Activated naive CD4-positive, alpha-beta T cell treated with anti-CD3 and anti-CD28 coated beads, Interleukin-2, amount 10 ng/mL, durations not matched to agents 5 hours and 36 hours (primary cell): Measurements from ENCODE around the gene C1QTNF12. TPM values are rescaled to one million over a fixed set of nuclear protein-coding genes. Genes with fewer than 3 reads are reported as not detected.

ENCODE experiments used
- microRNA-seq: library from miRNA; unstranded; fragments of <30 nt; microRNA quantifications from one replicate; pipeline ENCODE4 v1.2.0, GENCODE V29; 2022; ENCODE audit warnings: borderline microRNAs expressed, borderline replicate concordance
- total RNA-seq, 2 experiments: library from RNA; stranded (reverse); gene quantifications; one replicate each; pipeline ENCODE4 v1.2.3, GENCODE V29; 2021

The C1QTNF12 gene, protein sequence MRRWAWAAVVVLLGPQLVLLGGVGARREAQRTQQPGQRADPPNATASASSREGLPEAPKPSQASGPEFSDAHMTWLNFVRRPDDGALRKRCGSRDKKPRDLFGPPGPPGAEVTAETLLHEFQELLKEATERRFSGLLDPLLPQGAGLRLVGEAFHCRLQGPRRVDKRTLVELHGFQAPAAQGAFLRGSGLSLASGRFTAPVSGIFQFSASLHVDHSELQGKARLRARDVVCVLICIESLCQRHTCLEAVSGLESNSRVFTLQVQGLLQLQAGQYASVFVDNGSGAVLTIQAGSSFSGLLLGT
- total RNA-seq = 1 to 10 TPM; 2.5 to 3.2 TPM

DNA sequence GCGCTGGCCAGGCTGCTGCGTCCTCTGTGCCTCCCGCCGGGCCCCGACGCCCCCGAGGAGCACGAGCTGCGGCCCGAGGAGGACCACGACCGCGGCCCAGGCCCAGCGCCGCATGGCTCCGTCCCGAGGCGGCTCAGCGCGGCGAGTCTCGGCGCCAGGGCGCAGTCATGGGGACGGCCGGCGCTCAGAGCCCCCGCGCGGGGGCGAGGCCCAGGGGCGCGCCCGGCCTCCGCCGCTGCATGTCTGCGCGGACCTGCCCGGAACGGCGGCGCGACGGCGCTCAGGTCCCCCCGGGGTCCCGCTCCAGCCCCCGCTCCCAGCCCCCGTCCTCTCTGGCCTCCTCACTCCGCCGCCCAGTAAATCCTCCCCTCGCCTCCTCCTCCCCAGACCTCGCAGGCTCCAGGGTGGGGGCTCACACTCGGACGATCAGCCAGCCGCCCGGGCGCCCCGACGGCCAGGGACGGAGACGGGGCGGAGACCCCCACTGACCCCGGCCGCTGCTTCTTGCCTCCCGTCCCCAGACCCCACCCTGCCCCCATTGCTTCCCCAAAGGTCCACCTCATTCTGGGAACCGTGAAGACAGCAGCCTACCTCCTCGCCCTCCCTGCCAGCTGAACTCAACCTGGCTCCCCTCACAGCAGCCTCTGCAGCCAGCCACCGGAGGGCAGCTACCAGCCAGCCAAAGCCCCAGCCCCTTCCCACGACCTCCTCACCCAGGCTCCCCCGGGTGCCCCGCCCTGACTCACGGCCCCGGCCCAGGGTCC, at the start of gene C1QTNF12:
C1QTNF12 (minus strand) TSS at position 146 of the 764 bp plus-strand sequence; CDS start at position 114, 32 bp downstream.

DNA sequence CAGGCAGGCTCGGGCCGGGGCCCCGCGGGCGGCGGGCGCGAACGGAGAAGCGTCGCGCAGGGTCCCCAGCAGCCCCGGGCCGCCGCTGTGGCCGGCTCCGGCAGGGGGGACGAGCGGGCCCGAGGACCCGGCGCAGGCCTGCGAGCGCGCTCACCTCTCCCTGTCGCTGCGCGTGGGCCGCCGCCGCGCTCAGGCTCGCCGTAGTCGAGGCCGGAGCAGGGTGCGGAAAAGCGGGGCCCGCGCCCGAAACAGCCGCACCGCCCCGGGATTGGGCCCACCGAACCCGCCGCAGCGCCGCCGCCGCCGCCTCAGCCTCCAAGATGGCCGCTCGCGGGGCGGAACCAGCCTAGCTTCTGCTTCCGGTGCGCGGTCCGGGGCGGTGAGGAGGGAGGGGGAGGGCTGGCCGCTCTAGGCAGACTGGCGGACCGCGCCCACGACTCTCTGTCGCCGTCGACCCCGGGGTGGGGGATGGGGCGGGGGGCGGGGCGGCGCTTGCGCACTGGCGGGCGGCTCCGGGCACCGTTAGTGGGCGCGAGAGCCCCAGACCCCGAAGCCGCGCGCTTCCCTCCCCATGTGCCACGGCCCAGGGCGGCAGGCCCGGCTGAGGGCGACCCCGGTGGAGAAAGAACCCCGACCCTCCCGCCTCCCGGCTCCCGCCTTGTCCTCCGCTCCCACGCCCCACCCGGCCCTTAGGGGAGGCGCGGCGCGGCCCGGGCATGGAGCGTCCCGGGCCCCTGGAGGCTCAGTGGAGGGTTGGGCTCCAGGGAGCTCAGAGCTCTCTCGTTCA, 27.2 kb upstream of the C1QTNF12 start, which contains the start of gene UBE2J2:
UBE2J2 (minus strand) TSS at position 343 of the 787 bp plus-strand sequence. CDS start 5,862 bp downstream, outside the sequence.

DNA sequence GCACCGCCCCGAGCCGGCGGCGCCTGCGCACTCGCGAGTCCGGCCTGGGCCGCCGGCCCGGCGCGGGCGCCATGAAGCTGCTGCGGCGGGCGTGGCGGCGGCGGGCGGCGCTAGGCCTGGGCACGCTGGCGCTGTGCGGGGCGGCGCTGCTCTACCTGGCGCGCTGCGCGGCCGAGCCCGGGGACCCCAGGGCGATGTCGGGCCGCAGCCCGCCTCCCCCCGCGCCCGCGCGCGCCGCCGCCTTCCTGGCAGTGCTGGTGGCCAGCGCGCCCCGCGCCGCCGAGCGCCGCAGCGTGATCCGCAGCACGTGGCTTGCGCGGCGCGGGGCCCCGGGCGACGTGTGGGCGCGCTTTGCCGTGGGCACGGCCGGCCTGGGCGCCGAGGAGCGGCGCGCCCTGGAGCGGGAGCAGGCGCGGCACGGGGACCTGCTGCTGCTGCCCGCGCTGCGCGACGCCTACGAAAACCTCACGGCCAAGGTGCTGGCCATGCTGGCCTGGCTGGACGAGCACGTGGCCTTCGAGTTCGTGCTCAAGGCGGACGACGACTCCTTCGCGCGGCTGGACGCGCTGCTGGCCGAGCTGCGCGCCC, 14.2 kb downstream of the C1QTNF12 start, which contains the start of gene B3GALT6:
B3GALT6 (plus strand) TSS at position 30 of the 588 bp plus-strand sequence; CDS start at position 72, 42 bp downstream.

DNA sequence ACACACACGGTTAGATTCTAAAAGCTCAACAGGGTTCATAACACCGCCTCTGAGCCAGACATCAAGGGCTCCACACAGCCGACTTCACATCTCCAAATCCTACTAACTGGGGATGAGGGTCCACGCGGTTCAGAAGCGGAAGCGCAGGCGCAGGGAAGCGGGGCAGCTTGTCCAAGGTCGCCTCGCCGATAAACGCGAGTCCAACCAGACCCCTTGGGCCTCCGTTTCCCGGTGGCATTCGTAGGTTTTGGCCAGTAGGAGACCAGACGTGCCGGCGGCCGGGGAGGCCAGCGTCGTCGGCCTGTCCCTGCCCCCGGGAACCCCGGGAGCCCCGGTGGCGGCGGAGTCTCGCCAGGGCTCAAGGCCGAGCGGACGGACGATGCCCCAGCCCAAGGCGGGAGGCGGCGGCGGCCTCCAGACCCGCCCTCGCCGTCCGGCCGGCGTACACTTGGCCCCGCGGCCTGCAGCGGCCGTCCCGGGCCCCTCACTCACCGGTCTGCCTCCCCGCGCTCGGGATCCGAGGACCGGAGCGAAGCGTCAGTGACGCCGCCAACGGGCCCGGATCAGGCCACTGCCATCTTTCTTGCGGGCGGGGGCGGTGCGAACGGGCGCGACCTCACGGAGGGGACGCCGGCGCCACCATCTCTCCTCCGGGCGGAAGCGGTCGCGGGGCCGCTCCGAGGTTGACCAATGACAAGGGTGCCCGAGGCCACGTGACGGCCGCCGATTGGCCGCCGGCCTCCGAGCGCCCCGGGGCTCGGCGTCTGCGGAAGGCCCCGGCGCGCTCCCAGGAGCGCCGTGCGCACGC, 14.9 kb downstream of the C1QTNF12 start, which contains the start of gene SDF4:
SDF4 (minus strand) TSS at position 602 of the 808 bp plus-strand sequence. CDS start 3,229 bp downstream, outside the sequence.

DNA sequence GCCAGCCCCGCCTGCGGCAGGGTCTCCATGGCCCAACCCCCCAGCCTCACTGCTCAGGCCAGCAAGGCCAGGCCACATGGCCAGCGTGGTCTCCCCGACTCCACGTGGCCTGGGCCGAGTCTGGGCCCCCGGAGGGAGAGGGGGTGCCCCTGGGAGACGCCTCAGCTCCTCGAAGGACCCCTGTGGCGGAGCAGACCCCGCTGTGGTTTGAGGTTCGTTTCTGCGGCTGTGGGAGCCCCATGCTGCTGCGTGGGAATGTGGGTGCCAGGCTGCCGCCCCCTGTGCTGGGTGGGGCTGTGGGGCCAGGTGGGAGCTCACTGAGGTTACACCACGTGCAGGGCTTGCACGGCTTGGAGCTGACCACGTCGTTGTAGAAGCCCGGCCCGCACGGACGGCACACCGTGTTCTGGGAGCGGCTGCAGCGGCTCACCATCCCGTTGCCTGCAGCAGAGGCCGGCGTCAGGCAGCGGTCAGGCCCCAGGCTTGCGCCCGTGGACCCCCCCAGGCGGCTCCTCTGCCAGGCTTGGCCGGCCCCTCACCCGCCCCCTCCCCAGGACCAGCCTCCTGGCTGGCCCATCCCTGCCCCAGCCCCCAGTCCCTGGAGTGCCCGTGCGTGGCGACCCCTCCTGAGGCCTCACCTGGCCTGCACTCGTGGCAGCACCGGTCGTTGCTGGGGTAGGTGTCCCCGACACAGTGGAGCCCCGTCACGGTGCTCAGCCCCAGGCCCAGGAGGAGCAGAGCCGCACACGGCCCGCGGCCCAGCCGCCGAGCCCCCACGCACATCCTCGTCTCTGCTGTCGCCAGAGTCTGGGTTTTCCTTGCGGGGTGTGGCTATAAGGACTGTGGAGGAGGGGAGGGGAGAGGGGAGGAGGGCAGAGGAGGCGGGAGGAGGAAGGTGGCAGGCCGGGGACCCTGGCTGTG, 32.9 kb downstream of the C1QTNF12 start, which contains the start of gene TNFRSF4:
TNFRSF4 (minus strand) TSS at position 809 of the 921 bp plus-strand sequence; CDS start at position 783, 26 bp downstream.

DNA sequence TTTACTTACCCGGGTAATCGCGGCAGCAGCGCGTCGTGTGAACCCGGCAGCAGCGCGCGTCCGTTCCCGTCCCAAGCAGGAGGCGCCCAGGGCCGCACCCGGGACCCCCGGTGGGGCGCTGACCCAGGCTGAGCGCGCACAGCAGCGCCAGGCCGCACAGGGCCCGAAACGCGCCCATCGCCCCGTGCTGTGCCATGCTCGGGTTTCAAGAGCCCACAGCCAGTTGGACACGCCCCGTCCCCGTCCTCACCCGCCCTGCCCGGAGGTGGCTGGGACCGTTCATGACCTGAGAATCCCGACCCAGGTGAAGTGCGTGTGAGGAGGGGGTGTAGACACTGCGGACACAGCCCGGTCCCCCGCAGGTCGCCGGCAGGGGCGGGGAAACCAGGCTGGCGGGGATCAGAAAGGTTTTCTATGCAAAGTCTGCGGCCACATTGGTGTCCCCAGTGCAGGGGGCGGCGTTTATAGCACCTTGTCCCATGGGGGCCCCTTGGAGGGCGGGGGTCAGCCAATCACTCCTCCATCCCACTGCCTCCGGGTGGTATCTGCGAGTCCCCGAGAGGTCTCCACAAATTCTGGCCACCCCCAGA, 40.1 kb downstream of the C1QTNF12 start, which contains the start of gene TNFRSF18:
TNFRSF18 (minus strand) TSS at position 217 of the 590 bp plus-strand sequence; CDS start at position 196, 21 bp downstream.

Small RNA genes lying within 50 kb of the gene (microRNA-seq; reads per million reads assigned to microRNA genes)
- gene MIR6726 = not detected

Other genes starting within 250 kb of the C1QTNF12 start
- not detected for gene HES4, start 246.6 kb downstream of the C1QTNF12 start, total RNA-seq
- gene ISG15, start 233.2 kb downstream of the C1QTNF12 start, total RNA-seq = 10 to 100 TPM; 87.5 to 92.8 TPM
- 1 to 10 TPM; 7.2 to 9.5 TPM for gene AGRN, start 226.6 kb downstream of the C1QTNF12 start, total RNA-seq
- not detected for gene RNF223, start 172.4 kb downstream of the C1QTNF12 start, total RNA-seq
- 10 to 100 TPM; 22.9 to 23.2 TPM for gene C1orf159, start 130.6 kb downstream of the C1QTNF12 start, total RNA-seq
- gene TTLL10, start 72.8 kb downstream of the C1QTNF12 start, total RNA-seq = under 1 TPM in 1 of 2 experiments, not detected in 1; 0.15 TPM
- gene TNFRSF18, start 40.1 kb downstream of the C1QTNF12 start, total RNA-seq = 1 to 10 TPM; 7.6 to 9.3 TPM
- 10 to 100 TPM; 11.0 to 11.7 TPM for gene TNFRSF4, start 32.6 kb downstream of the C1QTNF12 start, total RNA-seq
- gene SDF4, start 14.7 kb downstream of the C1QTNF12 start, total RNA-seq = 10 to 100 TPM; 97.8 to 99.3 TPM
- gene B3GALT6, start 14.5 kb downstream of the C1QTNF12 start, total RNA-seq = 10 to 100 TPM; 17.3 to 18.5 TPM
- 10 to 100 TPM; 60.2 to 62.5 TPM for gene UBE2J2, start 27.1 kb upstream of the C1QTNF12 start, total RNA-seq
- gene SCNN1D, start 33.7 kb upstream of the C1QTNF12 start, total RNA-seq = 1 to 10 TPM; 4.1 to 6.2 TPM
- 10 to 100 TPM; 74.4 to 79.3 TPM for gene ACAP3, start 61.2 kb upstream of the C1QTNF12 start, total RNA-seq
- gene PUSL1, start 61.9 kb upstream of the C1QTNF12 start, total RNA-seq = 10 to 100 TPM; 18.5 to 19.6 TPM
- gene INTS11, start 77.9 kb upstream of the C1QTNF12 start, total RNA-seq = 100 to 1,000 TPM; 112 to 114 TPM
- 10 to 100 TPM; 21.3 to 21.6 TPM for gene CPTP, start 78.1 kb upstream of the C1QTNF12 start, total RNA-seq
- 1 to 10 TPM in 1 of 2 experiments, under 1 TPM in 1; 0.73 to 1.1 TPM for gene TAS1R3, start 84.6 kb upstream of the C1QTNF12 start, total RNA-seq
- 10 to 100 TPM; 34.7 to 40.9 TPM for gene DVL1, start 102.7 kb upstream of the C1QTNF12 start, total RNA-seq
- gene MXRA8, start 111.8 kb upstream of the C1QTNF12 start, total RNA-seq = under 1 TPM in 1 of 2 experiments, not detected in 1; 0.12 TPM
- gene AURKAIP1, start 128.5 kb upstream of the C1QTNF12 start, total RNA-seq = 10 to 100 TPM; 88.0 to 90.4 TPM
- gene CCNL2, start 152.6 kb upstream of the C1QTNF12 start, total RNA-seq = 100 to 1,000 TPM; 120 to 122 TPM
- gene MRPL20, start 160.6 kb upstream of the C1QTNF12 start, total RNA-seq = 10 to 100 TPM; 82.8 to 98.8 TPM
- not detected for gene ANKRD65, start 174.6 kb upstream of the C1QTNF12 start, total RNA-seq
- under 1 TPM; 0.17 to 0.33 TPM for gene VWA1, start 189.0 kb upstream of the C1QTNF12 start, total RNA-seq
- 1 to 10 TPM; 1.4 to 2.3 TPM for gene ATAD3C, start 203.0 kb upstream of the C1QTNF12 start, total RNA-seq
- 10 to 100 TPM; 29.0 to 34.3 TPM for gene ATAD3B, start 225.0 kb upstream of the C1QTNF12 start, total RNA-seq